ENCODE results near the gene LCE3E.
"Not testable (repeated sequence)": the region's sequence is repeated elsewhere in the genome, so short reads cannot be mapped to it uniquely, and the experiment has no call there.

The LCE3E gene

DNA sequence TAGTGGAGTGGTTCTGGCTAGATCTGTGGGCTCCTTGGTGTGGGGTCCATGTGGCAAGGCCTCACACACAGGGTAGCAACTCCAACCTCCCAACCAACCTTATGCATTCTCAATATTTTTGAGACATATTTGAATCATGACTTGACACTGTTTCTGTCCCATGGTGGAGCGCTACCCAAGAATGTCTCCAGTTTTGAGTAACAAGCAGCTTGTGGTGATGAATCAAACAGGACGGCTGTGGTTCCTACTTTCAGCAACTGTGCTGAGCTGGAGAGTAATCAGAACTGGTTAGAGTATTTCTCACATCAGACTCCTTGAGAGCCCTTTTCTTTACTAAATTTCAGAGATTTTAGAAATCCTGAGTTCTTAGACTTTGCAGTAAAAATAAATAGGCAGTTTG lies 10.6 kb upstream of the LCE3E start:
- Histone ChIP-seq H3K4ac (ENCODE audit: low read depth in 1 of 2, low read length in 2 of 2) (no peak overlapping the region), H2BK120ac (ENCODE audit: low read depth, low read length) (no peak overlapping the region), H3K4me1 (ENCODE audit: control insufficient read depth, insufficient read depth, low read depth, low read length) (no peaks in the 10 kb centered on the region), H3K18ac (ENCODE audit: low read depth in 1 of 2, low read length in 2 of 2) (no peak overlapping the region), H2BK5ac (ENCODE audit: low read depth, low read length, poor library complexity, severe bottlenecking) (no peak overlapping the region), H3K36me3 (ENCODE audit: control insufficient read depth in 1 of 2, insufficient read depth in 2 of 2, low read depth in 1 of 2, low read length in 2 of 2) (no peaks in the 10 kb centered on the region), H3K9ac (ENCODE audit: low read length) (no peak overlapping the region), H2AK5ac (ENCODE audit: low read length, severe bottlenecking) (no peak overlapping the region), H3K27me3 (ENCODE audit: control insufficient read depth in 1 of 2, insufficient read depth in 1 of 2, low read length in 2 of 2) (peaks cover 0 to 4% of the 10 kb centered on the region in 2 experiments), H4K91ac (ENCODE audit: low read length) (no peak overlapping the region), H4K8ac (ENCODE audit: low read length) (no peak overlapping the region), H2BK15ac (ENCODE audit: low read depth, poor library complexity, severe bottlenecking) (no peak overlapping the region), H3K9me3 (ENCODE audit: control insufficient read depth, low read length) (no peaks in the 10 kb centered on the region), H3K79me1 (replicated peaks; ENCODE audit: low read length, poor library complexity, severe bottlenecking) (no peaks in the 10 kb centered on the region), H3K4me2 (ENCODE audit: low read length, poor library complexity, severe bottlenecking) (no peak overlapping the region), H3K14ac (ENCODE audit: low read length in 2 of 2) (no peak overlapping the region), H2BK12ac (ENCODE audit: low read length in 2 of 2) (no peak overlapping the region), H3K23ac (ENCODE audit: low read length in 2 of 2) (no peak overlapping the region), H2AFZ (ENCODE audit: low read depth, low read length) (no peak overlapping the region), H3K27ac (ENCODE audit: low read length, poor library complexity, severe bottlenecking) (no peak overlapping the region), H3K4me3 (ENCODE audit: insufficient read depth in 1 of 2, low read depth in 1 of 2, low read length in 2 of 2) (no peak overlapping the region)
- DNase-seq: no peak
- 81% methylated on average over 2 of the region's 2 CpGs for WGBS

DNA sequence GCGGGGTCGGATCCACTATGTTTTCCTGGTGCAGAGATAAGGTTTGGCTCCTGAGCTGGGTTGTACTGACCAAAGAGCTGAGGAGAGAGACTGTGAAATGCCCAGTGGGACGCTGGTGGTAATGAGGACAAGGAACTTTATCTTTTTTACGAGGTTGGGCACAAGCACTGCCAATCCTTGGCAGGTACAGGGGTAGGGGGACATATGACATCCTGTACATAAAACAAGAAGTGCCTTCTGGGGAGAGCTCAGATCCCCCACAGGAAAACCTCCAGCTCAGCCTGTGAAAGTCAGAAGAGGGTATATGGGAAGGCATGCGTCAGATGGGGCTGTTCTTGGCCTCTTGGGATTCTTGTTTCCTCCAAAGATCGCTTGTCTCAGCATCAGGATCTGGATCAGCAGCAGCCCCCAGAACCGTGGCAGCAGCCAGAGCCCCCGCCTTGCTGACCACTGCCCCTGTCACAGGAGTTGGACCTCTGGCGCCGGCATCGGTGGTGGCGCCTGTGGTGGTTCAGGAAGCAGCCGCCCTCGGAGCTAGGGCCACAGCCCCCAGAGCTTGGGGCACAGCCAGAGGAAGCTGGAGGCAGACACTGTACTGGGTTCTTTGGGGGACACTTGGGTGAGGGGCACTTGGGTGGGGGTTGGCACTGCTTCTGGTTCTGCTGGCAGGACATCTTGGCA lies 905 bp downstream of the LCE3E start:
- Histone ChIP-seq H3K4me1 (ENCODE audit: control insufficient read depth, insufficient read depth, low read depth, low read length) (no peaks in the 10 kb centered on the region), H3K36me3 (ENCODE audit: control insufficient read depth in 1 of 2, insufficient read depth in 2 of 2, low read depth in 1 of 2, low read length in 2 of 2) (no peaks in the 10 kb centered on the region), H3K4me3 (ENCODE audit: insufficient read depth in 1 of 2, low read depth in 1 of 2, low read length in 2 of 2) (no peak overlapping the region), H3K14ac (ENCODE audit: low read length in 2 of 2) (no peak overlapping the region), H3K79me1 (replicated peaks; ENCODE audit: low read length, poor library complexity, severe bottlenecking) (no peaks in the 10 kb centered on the region), H3K4me2 (ENCODE audit: low read length, poor library complexity, severe bottlenecking) (no peak overlapping the region), H2AK5ac (ENCODE audit: low read length, severe bottlenecking) (no peak overlapping the region), H3K9me3 (ENCODE audit: control insufficient read depth, low read length) (peaks cover 24% of the 10 kb centered on the region), H2BK12ac (ENCODE audit: low read length in 2 of 2) (no peak overlapping the region), H2BK5ac (ENCODE audit: low read depth, low read length, poor library complexity, severe bottlenecking) (no peak overlapping the region), H2BK15ac (ENCODE audit: low read depth, poor library complexity, severe bottlenecking) (no peak overlapping the region), H4K8ac (ENCODE audit: low read length) (no peak overlapping the region), H4K91ac (ENCODE audit: low read length) (no peak overlapping the region), H2BK120ac (ENCODE audit: low read depth, low read length) (no peak overlapping the region), H3K23ac (ENCODE audit: low read length in 2 of 2) (no peak overlapping the region), H3K27ac (ENCODE audit: low read length, poor library complexity, severe bottlenecking) (no peak overlapping the region), H2AFZ (ENCODE audit: low read depth, low read length) (no peak overlapping the region), H3K27me3 (ENCODE audit: control insufficient read depth in 1 of 2, insufficient read depth in 1 of 2, low read length in 2 of 2) (no peaks in the 10 kb centered on the region), H3K18ac (ENCODE audit: low read depth in 1 of 2, low read length in 2 of 2) (no peak overlapping the region), H3K9ac (ENCODE audit: low read length) (no peak overlapping the region), H3K4ac (ENCODE audit: low read depth in 1 of 2, low read length in 2 of 2) (no peak overlapping the region)
- 66% methylated on average over 14 of the region's 14 CpGs for WGBS
- DNase-seq: no peak

DNA sequence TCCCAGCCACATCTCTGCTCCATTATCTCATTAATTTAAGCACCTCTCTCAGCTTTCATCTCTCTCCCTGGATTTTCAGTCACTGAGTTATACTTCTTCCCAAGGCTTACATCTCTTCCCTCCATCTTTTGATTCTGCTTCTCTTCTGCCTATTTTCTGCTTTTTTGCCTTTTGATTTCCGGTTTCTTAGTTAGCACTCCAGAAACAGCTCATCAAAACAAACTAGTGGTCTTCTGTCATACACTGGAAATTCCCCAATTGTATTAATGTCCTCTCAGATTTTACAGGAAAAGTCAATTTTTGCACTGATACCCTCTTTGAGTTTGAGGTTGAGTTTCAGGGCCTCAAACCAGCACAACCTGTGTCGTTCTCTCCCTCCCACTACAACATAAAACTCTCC lies 1.5 kb downstream of the LCE3E start:
- Histone ChIP-seq H2BK12ac (ENCODE audit: low read length in 2 of 2) (no peak overlapping the region), H4K8ac (ENCODE audit: low read length) (no peak overlapping the region), H3K9me3 (ENCODE audit: control insufficient read depth, low read length) (peaks cover 19% of the 10 kb centered on the region), H2AK5ac (ENCODE audit: low read length, severe bottlenecking) (no peak overlapping the region), H2AFZ (ENCODE audit: low read depth, low read length) (no peak overlapping the region), H3K4ac (ENCODE audit: low read depth in 1 of 2, low read length in 2 of 2) (no peak overlapping the region), H3K4me2 (ENCODE audit: low read length, poor library complexity, severe bottlenecking) (no peak overlapping the region), H3K9ac (ENCODE audit: low read length) (no peak overlapping the region), H3K27ac (ENCODE audit: low read length, poor library complexity, severe bottlenecking) (no peak overlapping the region), H3K14ac (ENCODE audit: low read length in 2 of 2) (no peak overlapping the region), H3K36me3 (ENCODE audit: control insufficient read depth in 1 of 2, insufficient read depth in 2 of 2, low read depth in 1 of 2, low read length in 2 of 2) (no peaks in the 10 kb centered on the region), H2BK5ac (ENCODE audit: low read depth, low read length, poor library complexity, severe bottlenecking) (no peak overlapping the region), H2BK120ac (ENCODE audit: low read depth, low read length) (no peak overlapping the region), H4K91ac (ENCODE audit: low read length) (no peak overlapping the region), H3K79me1 (replicated peaks; ENCODE audit: low read length, poor library complexity, severe bottlenecking) (no peaks in the 10 kb centered on the region), H3K27me3 (ENCODE audit: control insufficient read depth in 1 of 2, insufficient read depth in 1 of 2, low read length in 2 of 2) (no peaks in the 10 kb centered on the region), H3K18ac (ENCODE audit: low read depth in 1 of 2, low read length in 2 of 2) (no peak overlapping the region), H3K4me1 (ENCODE audit: control insufficient read depth, insufficient read depth, low read depth, low read length) (no peaks in the 10 kb centered on the region), H3K23ac (ENCODE audit: low read length in 2 of 2) (no peak overlapping the region), H3K4me3 (ENCODE audit: insufficient read depth in 1 of 2, low read depth in 1 of 2, low read length in 2 of 2) (no peak overlapping the region), H2BK15ac (ENCODE audit: low read depth, poor library complexity, severe bottlenecking) (no peak overlapping the region)
- no peak for DNase-seq
- 38% methylated on average over 1 of the region's 2 CpGs for WGBS

DNA sequence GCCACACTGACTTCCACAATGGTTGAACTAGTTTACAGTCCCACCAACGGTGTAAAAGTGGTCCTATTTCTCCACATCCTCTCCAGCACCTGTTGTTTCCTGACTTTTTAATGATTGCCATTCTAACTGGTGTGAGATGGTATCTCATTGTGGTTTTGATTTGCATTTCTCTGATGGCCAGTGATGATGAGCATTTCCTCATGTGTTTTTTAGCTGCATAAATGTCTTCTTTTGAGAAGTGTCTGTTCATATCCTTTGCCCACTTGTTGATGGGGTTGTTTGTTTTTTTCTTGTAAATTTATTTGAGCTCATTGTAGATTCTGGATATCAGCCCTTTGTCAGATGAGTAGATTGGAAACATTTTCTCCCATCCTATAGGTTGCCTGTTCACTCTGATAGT lies 18.2 kb downstream of the LCE3E start:
- not testable (repeated sequence) for H3K36me3 ChIP-seq (ENCODE audit: control insufficient read depth in 1 of 2, insufficient read depth in 2 of 2, low read depth in 1 of 2, low read length in 2 of 2); H3K4ac ChIP-seq (ENCODE audit: low read depth in 1 of 2, low read length in 2 of 2); H3K23ac ChIP-seq (ENCODE audit: low read length in 2 of 2); H4K8ac ChIP-seq (ENCODE audit: low read length); H3K27ac ChIP-seq (ENCODE audit: low read length, poor library complexity, severe bottlenecking); H2BK120ac ChIP-seq (ENCODE audit: low read depth, low read length); H3K27me3 ChIP-seq (ENCODE audit: control insufficient read depth in 1 of 2, insufficient read depth in 1 of 2, low read length in 2 of 2); H2BK15ac ChIP-seq (ENCODE audit: low read depth, poor library complexity, severe bottlenecking); H3K9me3 ChIP-seq (ENCODE audit: control insufficient read depth, low read length); H3K79me1 ChIP-seq (replicated peaks; ENCODE audit: low read length, poor library complexity, severe bottlenecking); H2BK12ac ChIP-seq (ENCODE audit: low read length in 2 of 2); DNase-seq; H3K18ac ChIP-seq (ENCODE audit: low read depth in 1 of 2, low read length in 2 of 2); H3K4me3 ChIP-seq (ENCODE audit: insufficient read depth in 1 of 2, low read depth in 1 of 2, low read length in 2 of 2); H2AFZ ChIP-seq (ENCODE audit: low read depth, low read length); H3K14ac ChIP-seq (ENCODE audit: low read length in 2 of 2); H3K4me1 ChIP-seq (ENCODE audit: control insufficient read depth, insufficient read depth, low read depth, low read length); H2BK5ac ChIP-seq (ENCODE audit: low read depth, low read length, poor library complexity, severe bottlenecking); H4K91ac ChIP-seq (ENCODE audit: low read length); H2AK5ac ChIP-seq (ENCODE audit: low read length, severe bottlenecking); H3K9ac ChIP-seq (ENCODE audit: low read length); H3K4me2 ChIP-seq (ENCODE audit: low read length, poor library complexity, severe bottlenecking)
- WGBS: no CpG with 5 or more reads among the region's 1 CpG
